Left forelimb (tissue), 1 donor: ENCODE measurements around the gene NELFCD.
A peak's percentile ranks its signal among the peaks of the same experiment; 100 is the strongest.
"Not testable (repeated sequence)": the region's sequence is repeated elsewhere in the genome, so short reads cannot be mapped to it uniquely, and the experiment has no call there.

Experiments
- DNase-seq: peaks from one replicate; pipeline ENCODE4 v3.0.0-alpha.2; 2018; ENCODE audit warnings: low spot score

NELFCD gene, protein sequence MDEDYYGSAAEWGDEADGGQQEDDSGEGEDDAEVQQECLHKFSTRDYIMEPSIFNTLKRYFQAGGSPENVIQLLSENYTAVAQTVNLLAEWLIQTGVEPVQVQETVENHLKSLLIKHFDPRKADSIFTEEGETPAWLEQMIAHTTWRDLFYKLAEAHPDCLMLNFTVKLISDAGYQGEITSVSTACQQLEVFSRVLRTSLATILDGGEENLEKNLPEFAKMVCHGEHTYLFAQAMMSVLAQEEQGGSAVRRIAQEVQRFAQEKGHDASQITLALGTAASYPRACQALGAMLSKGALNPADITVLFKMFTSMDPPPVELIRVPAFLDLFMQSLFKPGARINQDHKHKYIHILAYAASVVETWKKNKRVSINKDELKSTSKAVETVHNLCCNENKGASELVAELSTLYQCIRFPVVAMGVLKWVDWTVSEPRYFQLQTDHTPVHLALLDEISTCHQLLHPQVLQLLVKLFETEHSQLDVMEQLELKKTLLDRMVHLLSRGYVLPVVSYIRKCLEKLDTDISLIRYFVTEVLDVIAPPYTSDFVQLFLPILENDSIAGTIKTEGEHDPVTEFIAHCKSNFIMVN

DNA sequence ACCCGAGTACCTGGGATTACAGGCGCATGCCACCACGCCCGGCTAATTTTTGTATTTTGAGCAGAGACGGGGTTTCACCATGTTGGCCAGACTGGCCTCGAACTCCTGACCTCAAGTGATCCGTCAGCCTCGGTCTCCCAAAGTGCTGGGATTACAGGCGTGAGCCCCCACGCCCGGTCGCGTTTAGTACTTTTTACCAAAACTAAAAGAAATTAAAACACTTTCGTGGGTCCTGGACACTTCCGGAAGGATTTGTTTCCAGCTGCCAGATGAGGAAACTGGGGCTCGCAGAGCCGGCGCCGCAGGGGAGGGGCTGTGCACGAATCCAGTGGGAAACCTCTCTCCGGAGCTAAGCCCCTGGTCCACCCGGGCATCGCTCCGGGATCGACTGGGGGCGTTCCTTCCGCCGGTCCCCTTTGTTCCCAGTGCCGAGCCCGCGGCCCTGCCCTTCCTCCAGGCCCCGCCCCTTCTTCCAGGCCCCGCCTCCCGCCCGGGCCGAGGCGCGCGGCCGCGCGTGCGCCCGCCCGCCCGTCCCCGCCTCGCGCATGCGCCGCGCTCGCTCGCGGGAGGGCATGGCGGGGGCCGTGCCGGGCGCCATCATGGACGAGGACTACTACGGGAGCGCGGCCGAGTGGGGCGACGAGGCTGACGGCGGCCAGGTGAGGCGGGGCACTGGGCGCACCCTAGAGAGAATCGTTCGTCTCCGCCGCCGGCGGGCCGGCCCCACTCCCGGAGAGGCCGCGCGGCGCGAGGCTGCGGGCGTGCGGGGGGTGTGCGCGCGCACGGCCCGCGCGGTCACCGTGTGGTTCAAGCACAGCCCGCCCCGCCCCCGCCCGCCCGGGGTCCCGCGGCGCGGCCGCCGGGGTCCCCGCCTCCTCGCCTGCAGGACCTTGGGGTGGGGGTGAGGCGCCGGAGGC lies at the start of gene NELFCD:
NELFCD (plus strand) TSS at position 546 of the 917 bp plus-strand sequence; CDS start at position 600, 54 bp downstream.
- DNase-seq: peak; percentile 95

DNA sequence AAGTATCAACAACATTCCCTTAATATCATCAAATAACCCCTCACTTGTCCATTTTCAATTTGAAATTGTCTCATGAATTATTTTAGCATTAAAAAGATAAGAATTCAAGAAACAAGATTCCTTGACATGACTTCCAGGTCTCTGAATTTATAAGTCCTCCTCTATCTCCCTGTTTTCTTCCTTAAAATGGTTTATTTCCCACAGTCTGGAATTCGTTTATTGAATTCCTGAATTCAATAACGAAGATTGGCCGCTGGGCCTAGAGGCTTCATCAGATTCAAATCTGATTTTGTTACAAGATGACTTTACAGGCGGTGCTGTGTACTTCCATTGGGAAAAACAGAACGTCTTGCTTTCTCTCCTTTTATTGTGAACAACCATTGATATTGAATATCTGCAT lies 48.9 kb upstream of the NELFCD start:
- no peak for DNase-seq

DNA sequence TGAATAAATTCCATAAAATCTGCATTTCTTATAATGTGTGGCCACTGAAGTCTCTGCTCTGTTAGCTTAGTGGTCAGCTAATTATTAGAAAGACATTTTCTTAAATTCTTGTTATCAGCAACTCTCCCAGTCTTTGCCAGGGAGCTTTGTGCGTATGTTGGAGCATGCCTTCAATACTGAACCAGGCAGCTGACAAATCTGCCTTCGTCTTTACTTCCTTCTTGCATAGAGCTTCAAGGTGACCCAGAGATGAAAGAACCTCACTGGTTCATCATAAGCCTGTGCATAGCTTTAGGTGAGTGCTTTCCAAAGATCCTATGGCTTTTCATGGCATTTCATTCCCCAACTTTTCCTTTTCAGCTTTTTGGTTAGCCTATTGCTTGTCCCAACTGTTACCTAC lies 43.0 kb upstream of the NELFCD start:
- no peak for DNase-seq

DNA sequence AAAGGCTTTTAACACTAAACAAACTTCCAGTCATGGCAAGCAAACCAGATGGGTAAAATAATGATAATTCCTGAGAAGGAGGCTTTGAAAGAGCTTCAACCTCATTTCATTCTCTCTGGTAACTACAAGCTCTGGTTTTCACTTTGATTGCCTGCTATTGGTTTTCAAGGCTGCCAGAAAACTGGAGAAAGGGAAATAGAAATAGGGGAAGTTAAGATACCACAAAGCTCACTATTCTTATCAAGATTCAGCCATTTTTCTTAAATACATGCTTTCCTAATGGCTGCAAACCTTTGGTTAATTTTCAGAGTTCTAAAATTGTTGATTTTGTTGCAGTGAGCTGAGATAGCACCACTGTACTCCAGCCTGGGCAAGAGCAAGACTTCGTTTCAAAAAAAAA lies 42.5 kb upstream of the NELFCD start:
- no peak for DNase-seq

DNA sequence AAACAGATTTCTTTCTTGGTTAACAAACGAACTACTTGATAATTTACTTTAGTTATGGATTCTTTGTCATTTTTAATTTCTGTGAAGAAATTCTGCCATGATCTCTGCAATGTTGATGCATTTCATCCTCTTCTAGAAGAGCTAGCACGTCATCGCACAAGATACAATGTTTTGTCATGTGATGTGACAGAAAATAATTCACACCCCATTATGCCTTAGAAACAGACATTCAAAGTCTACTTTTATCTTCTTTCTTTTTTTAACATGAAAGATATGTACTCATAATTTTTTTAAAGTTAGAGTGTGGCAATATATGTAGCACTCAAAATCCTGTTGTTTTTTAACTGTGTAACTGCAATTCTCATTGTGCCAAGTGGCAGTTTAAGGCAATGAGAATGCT lies 39.6 kb upstream of the NELFCD start:
- no peak for DNase-seq

DNA sequence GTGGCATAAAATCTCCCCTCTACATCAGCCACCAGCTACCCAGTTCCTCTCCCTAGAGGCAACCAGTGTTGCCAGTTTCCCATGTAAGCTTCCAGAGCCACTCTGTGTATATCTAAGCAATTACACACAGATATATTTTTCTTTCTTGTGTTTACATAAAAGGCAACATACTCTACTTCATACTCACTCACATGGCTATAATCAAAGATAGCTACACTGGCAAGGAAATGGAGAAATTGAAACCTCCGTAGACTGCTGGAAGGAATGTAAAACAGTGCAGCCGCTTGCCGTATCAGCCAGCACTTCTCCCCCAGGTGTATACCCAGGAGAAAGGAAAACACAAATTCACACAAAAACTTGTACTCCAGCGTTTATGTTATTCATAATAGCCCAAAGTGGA lies 38.5 kb upstream of the NELFCD start:
- no peak for DNase-seq

DNA sequence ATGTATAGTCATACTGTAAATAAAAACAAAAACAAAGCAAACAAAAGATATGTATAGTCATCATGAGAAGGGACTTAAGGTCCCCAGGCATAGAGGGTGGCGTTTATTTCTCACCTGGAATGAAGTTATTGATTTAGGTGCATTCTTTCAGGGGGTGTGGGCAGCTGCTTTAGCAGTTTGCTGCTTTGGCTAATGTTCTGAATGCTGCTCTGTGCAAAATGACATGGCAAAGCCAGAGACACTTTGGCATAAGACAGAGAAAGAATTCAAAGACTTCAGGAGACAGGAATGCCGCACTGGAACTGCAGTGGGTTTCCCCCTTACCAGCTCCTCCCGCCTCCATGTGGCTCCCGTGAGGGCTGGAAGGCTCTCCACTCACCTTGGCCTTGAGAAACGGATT lies 36.4 kb upstream of the NELFCD start:
- no peak for DNase-seq

DNA sequence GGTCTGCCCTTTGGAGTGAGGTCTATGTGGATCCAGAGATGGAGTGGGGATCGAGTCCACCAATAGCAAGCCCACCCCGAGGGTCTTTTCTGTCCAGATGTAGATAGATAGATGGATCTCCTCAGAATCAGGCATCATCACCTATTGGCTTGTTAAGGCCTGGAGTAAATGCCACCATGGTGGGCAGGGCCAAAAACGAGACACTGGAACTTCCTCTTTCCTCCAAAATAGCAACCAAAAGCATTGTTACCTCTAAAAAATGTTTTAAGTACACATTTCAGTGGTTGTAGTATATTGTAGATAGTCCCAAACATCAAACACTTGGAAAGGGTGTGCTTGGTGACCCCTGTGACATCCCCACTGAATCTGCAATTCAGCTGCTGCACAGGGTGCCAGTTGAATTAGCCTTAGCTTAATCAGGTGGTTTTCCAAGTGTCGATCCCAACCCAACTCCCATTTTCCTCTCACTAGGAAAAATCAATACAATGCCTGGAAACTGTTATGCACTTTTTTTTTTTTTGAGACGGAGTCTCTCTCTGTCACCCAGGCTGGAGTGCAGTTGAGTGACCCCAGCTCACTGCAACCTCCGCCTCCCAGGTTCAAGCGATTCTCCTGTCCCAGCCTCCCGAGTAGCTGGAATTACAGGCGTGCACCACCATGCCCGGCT lies 35.0 kb upstream of the NELFCD start:
- no peak for DNase-seq

DNA sequence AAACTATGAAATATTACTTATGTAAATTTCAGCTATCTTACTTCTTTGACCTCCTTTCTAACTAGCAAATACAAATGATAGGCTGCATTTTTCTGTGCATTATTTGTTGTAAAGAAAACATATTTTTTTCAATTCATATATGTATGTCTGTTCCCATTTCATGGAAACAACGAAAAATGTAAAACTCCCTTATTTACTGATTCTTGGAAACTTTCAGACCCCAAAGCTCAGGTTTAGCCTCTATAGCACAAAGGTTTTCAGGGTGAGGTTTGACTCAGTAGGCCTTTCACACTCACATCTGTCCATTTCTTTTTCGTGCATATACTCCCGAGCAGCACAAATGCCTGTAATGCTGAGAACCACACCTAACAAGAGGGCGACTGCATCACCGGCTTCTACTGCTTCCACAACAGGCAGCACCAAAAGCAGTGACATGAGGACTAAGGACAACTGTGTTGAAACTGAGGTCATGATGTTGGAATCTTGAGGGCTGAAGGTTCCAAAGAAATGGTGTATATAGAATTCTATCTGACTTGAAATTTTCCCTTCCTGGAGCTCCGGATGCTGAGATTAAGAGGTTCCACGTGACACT lies 33.2 kb upstream of the NELFCD start:
- DNase-seq: not testable (repeated sequence)

DNA sequence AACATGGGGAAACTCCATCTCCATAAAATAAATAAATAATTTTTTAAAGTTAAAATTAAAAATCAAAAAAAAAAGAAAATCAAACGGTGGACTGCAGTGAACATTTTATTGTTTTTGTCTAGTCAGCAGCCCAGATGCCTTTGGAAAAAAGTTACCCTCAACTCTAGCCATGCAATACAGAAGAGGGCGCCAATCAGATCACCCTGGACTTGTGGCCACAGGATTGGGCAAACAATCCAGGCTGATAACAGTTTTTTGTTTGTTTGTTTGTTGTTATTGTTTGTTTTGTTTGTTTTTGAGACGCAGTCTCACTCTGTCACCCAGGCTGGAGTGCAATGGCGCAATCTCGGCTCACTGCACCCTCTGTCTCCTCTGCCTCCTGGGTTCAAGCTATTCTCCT lies 30.5 kb upstream of the NELFCD start:
- no peak for DNase-seq

DNA sequence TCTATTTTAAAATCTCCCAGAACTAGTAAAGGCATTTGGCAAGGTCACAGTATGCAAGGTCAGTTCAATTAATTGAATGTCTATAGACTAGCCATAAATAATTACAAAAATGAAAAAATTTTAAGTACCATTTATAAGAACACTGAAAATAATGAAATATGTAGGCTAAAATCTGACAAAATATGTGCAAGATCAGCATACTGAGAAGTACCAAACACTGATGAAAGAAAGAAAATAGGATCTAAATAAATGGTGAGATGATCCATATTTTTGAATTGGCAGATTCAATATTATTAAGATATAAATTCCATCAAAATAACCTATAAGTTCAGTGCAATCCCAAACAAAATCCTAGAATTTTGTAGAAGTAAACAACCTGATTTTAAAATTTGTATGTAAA lies 28.0 kb upstream of the NELFCD start:
- no peak for DNase-seq

DNA sequence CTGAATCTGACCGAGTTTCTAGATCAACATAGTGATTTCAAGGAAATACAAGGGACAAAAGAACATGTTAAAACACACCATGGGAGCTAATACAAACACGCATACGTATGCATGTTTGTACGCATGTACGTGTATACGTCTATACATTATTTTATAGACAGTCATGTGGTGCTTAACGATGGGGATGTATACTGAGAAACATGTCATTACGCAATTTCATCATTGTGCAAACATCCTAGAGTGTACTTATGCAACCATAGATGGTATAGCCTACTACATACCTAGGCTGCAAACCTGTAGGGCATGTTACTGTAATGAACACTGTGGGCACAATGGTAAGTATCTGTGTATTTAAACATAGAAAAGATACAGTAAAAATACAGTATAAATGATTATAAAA lies 25.0 kb upstream of the NELFCD start:
- no peak for DNase-seq

DNA sequence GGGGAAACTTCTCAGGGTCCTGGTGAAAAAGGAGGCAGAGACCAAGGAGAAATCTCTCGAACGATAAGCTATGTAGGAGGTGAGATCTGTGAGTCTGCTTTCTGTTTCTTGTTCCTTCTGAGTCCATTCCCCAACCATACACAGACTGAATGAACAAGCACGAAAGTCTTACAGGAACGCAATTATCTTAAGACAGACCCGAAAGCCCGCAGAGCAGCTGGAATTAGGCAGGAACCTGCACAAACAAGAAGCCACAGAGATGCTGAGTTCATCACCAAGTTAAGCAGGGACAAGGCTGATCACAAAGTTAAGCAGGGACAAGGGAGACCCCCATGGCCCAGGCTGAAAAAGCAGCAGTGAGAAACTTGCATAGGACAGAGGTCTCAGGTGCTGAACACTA lies 21.4 kb upstream of the NELFCD start:
- no peak for DNase-seq

DNA sequence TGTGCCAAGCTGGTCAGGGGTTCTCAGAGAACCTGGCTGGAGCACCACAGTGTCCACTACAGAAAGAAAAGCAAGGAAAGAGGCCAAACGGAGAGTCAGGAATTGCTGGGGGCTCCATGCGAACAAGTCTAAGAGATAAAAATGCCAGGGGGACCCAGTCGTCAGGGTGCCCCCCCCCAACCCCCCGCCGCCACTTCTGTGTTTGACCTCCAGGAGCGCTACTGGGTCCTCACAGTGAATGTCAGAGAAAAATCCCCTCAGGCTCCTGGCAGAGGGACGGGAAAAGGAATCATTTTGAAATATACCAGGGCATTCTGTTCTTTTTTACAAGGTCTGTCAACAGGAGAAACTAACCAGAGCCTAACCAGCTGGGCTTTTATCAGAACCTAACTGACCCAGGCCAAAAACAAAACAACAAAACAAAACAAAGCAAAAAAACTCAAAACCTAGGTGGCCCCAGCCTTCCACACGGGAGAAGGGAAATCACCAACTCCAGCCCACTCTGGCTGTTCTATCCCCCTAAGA lies 17.9 kb upstream of the NELFCD start:
- DNase-seq: no peak

DNA sequence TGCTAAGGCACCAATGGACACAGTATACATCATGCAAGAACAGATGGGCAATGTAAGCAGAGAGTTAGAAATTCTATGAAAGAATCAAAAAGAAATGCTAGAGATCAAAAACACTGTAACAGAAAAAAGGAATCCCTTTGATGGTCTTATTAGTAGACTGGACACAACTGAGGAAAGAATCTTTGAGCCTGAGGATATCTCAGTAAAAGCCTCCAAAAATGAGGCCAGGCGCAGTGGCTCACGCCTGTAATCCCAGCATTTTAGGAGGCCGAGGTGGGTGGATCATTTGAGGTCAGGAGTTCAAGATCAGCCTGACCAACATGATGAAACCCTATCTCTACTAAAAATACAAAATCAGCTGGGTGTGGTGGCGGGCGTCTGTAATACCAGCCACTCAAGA lies 17.1 kb upstream of the NELFCD start:
- not testable (repeated sequence) for DNase-seq

DNA sequence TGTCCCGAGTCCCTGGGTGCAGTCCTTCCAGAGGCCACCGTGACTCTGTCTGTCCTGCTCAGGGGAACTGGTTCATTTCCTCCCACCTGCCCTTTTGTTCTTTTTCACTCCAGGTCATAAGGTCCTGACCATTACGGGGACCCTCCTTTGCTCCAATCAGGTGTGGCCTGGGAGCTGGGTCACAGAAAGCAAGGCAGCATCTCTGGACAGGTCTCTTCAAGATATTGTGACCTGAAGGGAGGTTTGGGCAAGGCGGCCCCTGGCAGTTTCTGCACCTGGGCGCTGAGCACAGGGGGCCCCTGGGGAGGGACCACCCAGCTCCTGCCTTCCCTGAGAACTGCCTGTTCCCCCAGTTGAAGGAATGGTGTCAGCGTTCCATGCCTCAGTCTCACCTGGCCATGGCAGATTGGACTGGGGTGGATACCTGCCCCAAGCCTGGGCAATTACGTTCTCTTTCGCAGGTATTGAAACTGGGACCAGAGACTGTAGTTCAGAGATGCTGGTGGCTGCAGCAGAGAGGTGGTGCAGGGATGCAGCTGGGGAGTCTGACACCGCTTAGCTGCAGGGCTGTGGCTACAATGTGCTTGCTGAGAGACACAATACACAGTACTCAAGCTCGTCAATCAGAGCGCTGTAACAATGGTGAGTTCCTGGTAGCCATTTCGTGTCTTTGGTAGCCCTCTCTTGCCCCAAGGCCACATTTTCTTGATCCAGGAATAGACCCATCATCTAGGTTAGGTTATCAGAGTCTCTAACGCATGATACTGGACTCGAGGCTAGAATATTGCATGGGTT lies 15.6 kb upstream of the NELFCD start:
- DNase-seq: no peak

DNA sequence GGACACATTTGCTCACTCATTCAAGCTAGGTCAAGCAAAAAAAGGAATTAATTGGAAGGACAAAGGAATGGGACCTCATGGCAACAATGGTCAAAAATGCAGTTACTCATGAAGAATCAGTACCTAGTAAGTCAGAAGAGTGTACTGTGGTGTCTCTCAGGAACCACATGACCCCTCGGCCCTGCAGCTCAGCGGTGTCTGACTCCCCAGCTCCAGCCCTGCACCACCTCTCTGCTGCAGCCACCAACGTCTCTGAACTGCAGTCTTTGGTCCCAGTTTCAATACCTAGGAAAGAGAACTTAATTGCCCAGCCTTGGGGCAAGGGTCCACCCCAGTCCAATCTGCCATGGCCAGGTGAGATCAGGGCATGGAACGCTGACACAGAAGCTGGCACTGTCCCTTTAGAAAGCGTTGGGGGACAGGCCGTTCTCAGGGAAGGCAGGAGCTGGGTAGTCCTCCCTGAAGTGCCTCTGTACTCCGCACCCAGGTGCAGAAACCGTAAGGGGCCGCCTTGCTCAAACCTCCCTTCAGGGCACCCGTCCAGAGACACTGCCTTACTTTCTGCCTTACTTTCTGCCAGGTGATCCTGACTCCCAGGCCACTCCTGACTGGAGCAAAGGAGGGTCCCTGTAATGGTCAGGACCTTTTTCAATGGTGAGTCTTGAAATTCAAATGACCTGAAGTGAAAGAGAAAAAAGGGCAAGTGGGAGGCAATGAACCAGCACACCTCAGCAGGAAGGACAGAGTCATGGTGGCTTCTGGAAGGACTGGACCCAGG lies 13.2 kb upstream of the NELFCD start:
- DNase-seq: no peak

DNA sequence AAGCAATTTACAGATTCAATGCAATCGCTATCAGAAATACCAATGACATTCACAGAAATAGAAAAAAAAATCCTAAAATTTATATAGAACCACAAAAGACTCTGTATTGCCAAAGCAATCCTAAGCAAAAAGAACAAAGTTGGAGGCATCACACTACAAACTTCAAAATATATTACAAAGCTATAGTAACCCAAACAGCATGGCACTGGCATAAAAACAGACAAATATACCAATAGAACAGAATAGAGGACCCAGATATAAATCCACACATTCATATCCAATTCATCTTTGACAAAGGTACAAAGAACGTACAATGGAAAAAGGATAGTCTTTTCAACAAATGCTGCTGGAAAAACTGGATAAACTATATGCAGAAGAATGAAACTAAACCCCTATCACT lies 11.6 kb upstream of the NELFCD start:
- DNase-seq: no peak

DNA sequence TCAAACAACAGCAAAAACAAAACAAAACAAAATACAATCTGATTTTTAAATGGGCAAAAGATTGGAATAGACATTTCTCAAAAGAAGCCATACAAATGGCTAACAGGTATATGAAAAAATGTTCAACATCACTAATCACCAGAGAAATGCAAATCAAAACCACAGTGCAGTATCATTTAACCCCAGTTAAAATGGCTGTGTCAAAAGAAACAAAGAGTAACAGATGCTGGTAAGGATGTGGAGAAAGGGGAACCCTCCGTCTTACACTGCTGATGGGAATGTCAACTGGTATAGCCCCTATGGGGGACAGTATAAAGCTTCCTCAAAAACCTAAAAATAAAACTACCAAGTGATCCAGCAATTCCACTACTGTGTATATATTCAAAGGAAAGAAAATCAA lies 10.9 kb upstream of the NELFCD start:
- no peak for DNase-seq

DNA sequence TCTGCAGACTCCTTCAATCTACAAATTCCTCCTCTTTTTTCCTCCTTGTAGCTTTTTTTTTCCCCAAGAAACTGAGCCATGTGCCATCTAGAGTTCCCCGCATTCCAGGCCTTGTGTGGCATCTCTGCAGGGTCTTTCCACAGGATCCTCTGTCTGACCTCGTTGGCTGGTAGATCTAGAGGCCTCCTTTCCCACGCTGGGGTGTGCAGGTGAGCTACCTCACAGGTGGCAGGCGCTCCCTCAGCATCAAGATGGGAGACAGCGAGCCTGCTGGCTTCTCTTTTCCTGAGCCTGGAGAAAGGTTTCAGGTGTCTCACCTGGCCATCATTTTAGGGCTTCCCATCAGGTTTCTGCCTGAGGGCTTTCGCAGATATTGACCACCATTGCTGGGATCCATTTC lies 9.6 kb upstream of the NELFCD start:
- no peak for DNase-seq
